ENCODE data around the gene WDR86.

DNA sequence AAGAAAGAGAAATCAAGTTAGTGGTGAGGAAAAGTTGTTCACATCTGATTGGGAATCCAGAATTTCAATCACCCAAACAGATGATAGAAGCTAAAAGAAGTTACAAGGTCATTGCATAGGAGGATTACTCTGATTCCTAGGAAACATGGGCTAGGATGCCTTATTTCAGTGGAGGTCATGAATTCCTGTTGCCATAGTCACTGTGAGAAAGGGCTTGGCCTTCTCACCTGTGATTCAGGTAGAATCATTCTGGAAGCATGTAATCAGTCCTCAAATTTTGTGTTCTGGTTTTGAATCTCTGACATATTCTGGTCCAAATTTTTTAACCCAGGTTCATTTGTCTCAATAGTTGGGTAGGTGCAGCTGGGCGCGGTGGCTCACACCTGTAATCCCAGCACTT is 72.5 kb downstream of the WDR86 start:
- TF ChIP-seq, protein P1, sequence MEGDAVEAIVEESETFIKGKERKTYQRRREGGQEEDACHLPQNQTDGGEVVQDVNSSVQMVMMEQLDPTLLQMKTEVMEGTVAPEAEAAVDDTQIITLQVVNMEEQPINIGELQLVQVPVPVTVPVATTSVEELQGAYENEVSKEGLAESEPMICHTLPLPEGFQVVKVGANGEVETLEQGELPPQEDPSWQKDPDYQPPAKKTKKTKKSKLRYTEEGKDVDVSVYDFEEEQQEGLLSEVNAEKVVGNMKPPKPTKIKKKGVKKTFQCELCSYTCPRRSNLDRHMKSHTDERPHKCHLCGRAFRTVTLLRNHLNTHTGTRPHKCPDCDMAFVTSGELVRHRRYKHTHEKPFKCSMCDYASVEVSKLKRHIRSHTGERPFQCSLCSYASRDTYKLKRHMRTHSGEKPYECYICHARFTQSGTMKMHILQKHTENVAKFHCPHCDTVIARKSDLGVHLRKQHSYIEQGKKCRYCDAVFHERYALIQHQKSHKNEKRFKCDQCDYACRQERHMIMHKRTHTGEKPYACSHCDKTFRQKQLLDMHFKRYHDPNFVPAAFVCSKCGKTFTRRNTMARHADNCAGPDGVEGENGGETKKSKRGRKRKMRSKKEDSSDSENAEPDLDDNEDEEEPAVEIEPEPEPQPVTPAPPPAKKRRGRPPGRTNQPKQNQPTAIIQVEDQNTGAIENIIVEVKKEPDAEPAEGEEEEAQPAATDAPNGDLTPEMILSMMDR (IDR thresholded peaks at IDR 0.05; ENCODE audit: low read length), result no peak
- no peak for TF ChIP-seq EZH2 (IDR thresholded peaks at IDR 0.05; ENCODE audit: borderline replicate concordance, low read length)
